ENCODE measurements around the gene HIP1. TPM values are rescaled to one million over a fixed set of nuclear protein-coding genes. Genes with fewer than 3 reads are reported as not detected.
"Not testable (repeated sequence)": the region's sequence is repeated elsewhere in the genome, so short reads cannot be mapped to it uniquely, and the experiment has no call there.

HIP1 gene
- total RNA-seq, 1 experiment from 2014 or later = 43.3 TPM

- TF ChIP-seq REST (IDR thresholded peaks at IDR 0.05; ENCODE audit: insufficient read depth in 1 of 2, low read depth in 2 of 2, low read length in 1 of 2) (no peak), TCF7L2 (IDR thresholded peaks at IDR 0.05; ENCODE audit: low read depth, low read length) (no peak), SIN3A (IDR thresholded peaks at IDR 0.05; ENCODE audit: borderline replicate concordance, insufficient read depth, low read depth, low read length) (no peak), POLR2AphosphoS5 (IDR thresholded peaks at IDR 0.05; ENCODE audit: low read depth, low read length) (no peak), CTCF (IDR thresholded peaks at IDR 0.05) (no peak)
- 0 out of 2 replicates have a peak, but pooled peaks have one; percentile 60 for ATAC-seq
- no peak for DNase-seq (ENCODE audit: low read depth, low spot score)
- no peaks in the 10 kb centered on the region for H3K4me1 ChIP-seq (ENCODE audit: control insufficient read depth, insufficient read depth, low read length)
- no peak overlapping the region for H3K4me3 ChIP-seq (ENCODE audit: low read depth in 2 of 2, low read length in 2 of 2)
- ChIA-PET POLR2A (no interaction called here), CTCF (no interaction called here)
- intact Hi-C loops (cut with micrococcal nuclease; ENCODE audit: unreplicated experiment) (no loop called here), in situ Hi-C loops (cut with HindIII; ENCODE audit: low pct_unique_long_range_greater_than_20kb, low sequenced_read_pairs) (no loop called here)
- no peaks in the 10 kb centered on the region for H3K9me3 ChIP-seq (ENCODE audit: control insufficient read depth, insufficient read depth, low read depth, low read length)
- H3K36me3 ChIP-seq (ENCODE audit: control insufficient read depth, insufficient read depth, low read length) = no peaks in the 10 kb centered on the region
- no TSS peak for BruUV-seq (replicated peaks)
- H3K27me3 ChIP-seq (ENCODE audit: control insufficient read depth, insufficient read depth, low read length) = no peaks in the 10 kb centered on the region
- H3K27ac ChIP-seq (ENCODE audit: low read length) = no peak overlapping the region
Measured at GRCh38 chr7:75559355-75559975, 179.3 kb downstream of the HIP1 start.

- H3K27ac ChIP-seq (ENCODE audit: low read length); DNase-seq (ENCODE audit: low read depth, low spot score); CTCF ChIA-PET; H3K27me3 ChIP-seq (ENCODE audit: control insufficient read depth, insufficient read depth, low read length); H3K9me3 ChIP-seq (ENCODE audit: control insufficient read depth, insufficient read depth, low read depth, low read length); intact Hi-C loops (cut with micrococcal nuclease; ENCODE audit: unreplicated experiment); in situ Hi-C loops (cut with HindIII; ENCODE audit: low pct_unique_long_range_greater_than_20kb, low sequenced_read_pairs); POLR2A ChIA-PET; H3K36me3 ChIP-seq (ENCODE audit: control insufficient read depth, insufficient read depth, low read length); H3K4me1 ChIP-seq (ENCODE audit: control insufficient read depth, insufficient read depth, low read length); BruUV-seq (replicated peaks); H3K4me3 ChIP-seq (ENCODE audit: low read depth in 2 of 2, low read length in 2 of 2); ATAC-seq: not testable (repeated sequence)
Measured at GRCh38 chr7:75556835-75557234, 181.9 kb downstream of the HIP1 start.

GRCh38 chr7:75555736-75556135, 183.0 kb downstream of the HIP1 start:
- BruUV-seq (replicated peaks) = no TSS peak
- no peak overlapping the region for H3K27ac ChIP-seq (ENCODE audit: low read length)
- in situ Hi-C loops (cut with HindIII; ENCODE audit: low pct_unique_long_range_greater_than_20kb, low sequenced_read_pairs) (no loop called here), intact Hi-C loops (cut with micrococcal nuclease; ENCODE audit: unreplicated experiment) (no loop called here)
- H3K4me1 ChIP-seq (ENCODE audit: control insufficient read depth, insufficient read depth, low read length) = no peaks in the 10 kb centered on the region
- POLR2A ChIA-PET = no interaction called here
- H3K27me3 ChIP-seq (ENCODE audit: control insufficient read depth, insufficient read depth, low read length) = no peaks in the 10 kb centered on the region
- H3K36me3 ChIP-seq (ENCODE audit: control insufficient read depth, insufficient read depth, low read length) = no peaks in the 10 kb centered on the region
- no peak for TF ChIP-seq CTCF (IDR thresholded peaks at IDR 0.05)
- TF ChIP-seq SIN3A (IDR thresholded peaks at IDR 0.05; ENCODE audit: borderline replicate concordance, insufficient read depth, low read depth, low read length) = no peak
- TF ChIP-seq POLR2AphosphoS5 (IDR thresholded peaks at IDR 0.05; ENCODE audit: low read depth, low read length) = no peak
- no peak for TF ChIP-seq TCF7L2 (IDR thresholded peaks at IDR 0.05; ENCODE audit: low read depth, low read length)
- no peak for TF ChIP-seq REST (IDR thresholded peaks at IDR 0.05; ENCODE audit: insufficient read depth in 1 of 2, low read depth in 2 of 2, low read length in 1 of 2)
- ATAC-seq (no peak), DNase-seq (ENCODE audit: low read depth, low spot score) (no peak)
- H3K9me3 ChIP-seq (ENCODE audit: control insufficient read depth, insufficient read depth, low read depth, low read length) = no peaks in the 10 kb centered on the region
- CTCF ChIA-PET = no interaction called here
- H3K4me3 ChIP-seq (ENCODE audit: low read depth in 2 of 2, low read length in 2 of 2) = no peak overlapping the region
